ENCODE results near the gene EXOC6B. TPM values are rescaled to one million over a fixed set of nuclear protein-coding genes. Genes with fewer than 3 reads are reported as not detected.

Gene EXOC6B
- total RNA-seq, 2 donors from 2014 or later: 51.3 to 68.9 TPM

DNA sequence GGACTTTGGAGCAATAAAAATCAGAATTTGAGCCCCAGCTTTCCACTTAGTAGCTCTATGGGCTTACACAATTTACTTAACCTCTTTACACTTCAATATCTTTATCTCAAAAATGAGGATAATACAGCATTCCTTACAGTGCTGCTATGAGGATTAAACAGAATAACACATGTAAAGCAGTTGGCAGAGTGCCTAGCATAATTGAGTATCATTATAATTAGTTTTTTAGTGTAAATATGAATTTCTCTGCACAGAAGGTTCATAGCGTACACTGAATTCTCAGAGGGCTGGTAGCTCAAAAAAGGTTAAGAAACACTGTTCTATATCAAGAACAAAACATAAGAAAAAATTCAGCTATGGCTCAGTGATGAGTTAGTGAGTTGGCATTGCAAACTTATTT lies 487.8 kb downstream of the EXOC6B start:
- WGBS, 2 experiments (ENCODE audit: insufficient coverage in 1 of 2, insufficient read length in 1 of 2): 80% methylated on average over 1 of the region's 1 CpG; no CpG with 5 or more reads in 1 of the 2 experiments
- Histone ChIP-seq H3K27me3 (ENCODE audit: control insufficient read depth, insufficient read depth, low read length, poor library complexity, severe bottlenecking) (no peaks in the 10 kb centered on the region), H3K9me3 (ENCODE audit: control insufficient read depth, low read length) (no peaks in the 10 kb centered on the region), H3K4me3 (ENCODE audit: low read length) (no peak overlapping the region), H3K27ac (ENCODE audit: low read depth, low read length) (no peak overlapping the region), H3K36me3 (ENCODE audit: control insufficient read depth, insufficient read depth, low read length) (no peaks in the 10 kb centered on the region), H3K4me1 (ENCODE audit: control insufficient read depth, insufficient read depth, low read length) (no peaks in the 10 kb centered on the region), H3K9ac (ENCODE audit: extremely low read depth, low read length, poor library complexity, severe bottlenecking) (no peak overlapping the region)
- TF ChIP-seq, protein P1, sequence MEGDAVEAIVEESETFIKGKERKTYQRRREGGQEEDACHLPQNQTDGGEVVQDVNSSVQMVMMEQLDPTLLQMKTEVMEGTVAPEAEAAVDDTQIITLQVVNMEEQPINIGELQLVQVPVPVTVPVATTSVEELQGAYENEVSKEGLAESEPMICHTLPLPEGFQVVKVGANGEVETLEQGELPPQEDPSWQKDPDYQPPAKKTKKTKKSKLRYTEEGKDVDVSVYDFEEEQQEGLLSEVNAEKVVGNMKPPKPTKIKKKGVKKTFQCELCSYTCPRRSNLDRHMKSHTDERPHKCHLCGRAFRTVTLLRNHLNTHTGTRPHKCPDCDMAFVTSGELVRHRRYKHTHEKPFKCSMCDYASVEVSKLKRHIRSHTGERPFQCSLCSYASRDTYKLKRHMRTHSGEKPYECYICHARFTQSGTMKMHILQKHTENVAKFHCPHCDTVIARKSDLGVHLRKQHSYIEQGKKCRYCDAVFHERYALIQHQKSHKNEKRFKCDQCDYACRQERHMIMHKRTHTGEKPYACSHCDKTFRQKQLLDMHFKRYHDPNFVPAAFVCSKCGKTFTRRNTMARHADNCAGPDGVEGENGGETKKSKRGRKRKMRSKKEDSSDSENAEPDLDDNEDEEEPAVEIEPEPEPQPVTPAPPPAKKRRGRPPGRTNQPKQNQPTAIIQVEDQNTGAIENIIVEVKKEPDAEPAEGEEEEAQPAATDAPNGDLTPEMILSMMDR (conservative IDR thresholded peaks at IDR 0.05): no peak
- no peaks in the 10 kb centered on the region for H3K27me3 Mint-ChIP-seq (ENCODE audit: insufficient read depth)
- no peak for DNase-seq
- H3K36me3 Mint-ChIP-seq (ENCODE audit: low read depth): peaks cover 3% of the 10 kb centered on the region
- no peaks in the 10 kb centered on the region for H3K9me3 Mint-ChIP-seq
- H3K4me1 Mint-ChIP-seq: peaks cover 2% of the 10 kb centered on the region
- H3K4me3 Mint-ChIP-seq: no peak overlapping the region
- H3K27ac Mint-ChIP-seq: no peak overlapping the region

DNA sequence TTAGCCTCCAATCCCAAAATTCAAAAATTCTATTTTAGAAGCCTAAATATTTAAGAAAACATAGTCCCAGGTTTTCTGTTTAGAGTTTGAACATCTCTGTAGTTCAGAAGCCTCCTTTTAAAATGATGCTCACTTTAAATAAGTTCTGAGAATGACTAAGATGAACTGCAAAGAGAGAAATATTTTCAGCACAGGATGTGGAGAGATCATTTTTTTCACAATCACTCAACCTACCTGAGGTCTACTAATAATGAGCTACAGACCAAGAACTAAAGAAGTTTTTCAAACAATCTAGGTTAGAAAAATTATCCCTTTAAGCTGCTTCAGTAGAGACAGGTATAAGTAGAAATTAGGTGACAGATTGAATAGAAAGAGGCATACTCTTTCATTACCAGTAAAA lies 493.1 kb downstream of the EXOC6B start:
- no peaks in the 10 kb centered on the region for H3K9me3 Mint-ChIP-seq
- no peaks in the 10 kb centered on the region for H3K9me3 ChIP-seq (ENCODE audit: control insufficient read depth, low read length)
- no peak for DNase-seq
- H3K4me1 ChIP-seq (ENCODE audit: control insufficient read depth, insufficient read depth, low read length): no peaks in the 10 kb centered on the region
- TF ChIP-seq, protein P1 (conservative IDR thresholded peaks at IDR 0.05): no peak
- H3K27me3 Mint-ChIP-seq (ENCODE audit: insufficient read depth): no peaks in the 10 kb centered on the region
- no peaks in the 10 kb centered on the region for H3K27me3 ChIP-seq (ENCODE audit: control insufficient read depth, insufficient read depth, low read length, poor library complexity, severe bottlenecking)
- H3K4me3 Mint-ChIP-seq: no peak overlapping the region
- no peak overlapping the region for H3K9ac ChIP-seq (ENCODE audit: extremely low read depth, low read length, poor library complexity, severe bottlenecking)
- no peaks in the 10 kb centered on the region for H3K36me3 Mint-ChIP-seq (ENCODE audit: low read depth)
- H3K36me3 ChIP-seq (ENCODE audit: control insufficient read depth, insufficient read depth, low read length): peaks cover 4% of the 10 kb centered on the region
- H3K4me3 ChIP-seq (ENCODE audit: low read length): no peak overlapping the region
- no peak overlapping the region for H3K27ac Mint-ChIP-seq
- no peak overlapping the region for H3K27ac ChIP-seq (ENCODE audit: low read depth, low read length)
- H3K4me1 Mint-ChIP-seq: no peaks in the 10 kb centered on the region

DNA sequence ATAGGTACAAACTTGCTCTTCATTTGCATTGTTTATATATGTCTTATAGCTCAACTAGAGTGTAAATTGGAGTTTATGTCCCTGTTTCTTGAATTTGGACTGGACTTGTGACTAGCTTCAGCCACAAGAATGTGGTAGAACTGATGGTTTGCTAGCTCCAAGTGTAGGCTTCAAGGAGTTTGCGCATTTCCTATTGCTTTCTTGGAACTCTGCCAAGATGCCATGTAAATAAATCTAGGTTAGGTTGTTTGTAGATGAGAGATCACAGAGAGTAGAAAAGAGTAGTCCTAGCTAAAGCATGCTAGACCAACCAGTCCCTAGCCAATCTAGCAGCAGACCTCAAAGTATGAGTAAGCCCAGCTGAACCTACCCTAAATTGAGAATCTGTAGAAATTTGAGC lies 495.2 kb downstream of the EXOC6B start:
- Histone ChIP-seq H3K4me3 (ENCODE audit: low read length) (no peak overlapping the region), H3K27ac (ENCODE audit: low read depth, low read length) (no peak overlapping the region), H3K36me3 (ENCODE audit: control insufficient read depth, insufficient read depth, low read length) (peaks cover 4% of the 10 kb centered on the region), H3K4me1 (ENCODE audit: control insufficient read depth, insufficient read depth, low read length) (no peaks in the 10 kb centered on the region), H3K9ac (ENCODE audit: extremely low read depth, low read length, poor library complexity, severe bottlenecking) (no peak overlapping the region), H3K27me3 (ENCODE audit: control insufficient read depth, insufficient read depth, low read length, poor library complexity, severe bottlenecking) (no peaks in the 10 kb centered on the region), H3K9me3 (ENCODE audit: control insufficient read depth, low read length) (no peaks in the 10 kb centered on the region)
- Mint-ChIP-seq H3K9me3 (no peaks in the 10 kb centered on the region), H3K4me3 (no peak overlapping the region), H3K27me3 (ENCODE audit: insufficient read depth) (no peaks in the 10 kb centered on the region), H3K4me1 (no peaks in the 10 kb centered on the region), H3K36me3 (ENCODE audit: low read depth) (no peaks in the 10 kb centered on the region), H3K27ac (no peak overlapping the region)
- no peak for DNase-seq
- TF ChIP-seq, protein P1 (conservative IDR thresholded peaks at IDR 0.05): no peak
- 96 to 100% methylated on average over 1 of the region's 1 CpG for WGBS, 2 experiments (ENCODE audit: insufficient coverage in 1 of 2, insufficient read length in 1 of 2)
